Heart left ventricle (tissue), 13 donors: ENCODE results near the gene ZNF185.

ENCODE experiments used
- CTCF ChIP-seq, 12 donors: fragments of 200-600 bp; sonication (generic) in 4 of 12; IDR thresholded peaks; one replicate each; pipeline versions ENCODE4 v1.5.0 to v1.8.0; 2018 to 2022; ENCODE audit warnings: antibody characterized with exemption in 12 of 12, mild to moderate bottlenecking in 5 of 12
- POLR2A ChIP-seq, 2 donors: fragments of 450-650 bp; IDR thresholded peaks; one replicate each; pipeline ENCODE4 v1.6.1; 2017; ENCODE audit warnings: antibody characterized with exemption in 2 of 2, mild to moderate bottlenecking in 2 of 2, moderate library complexity in 2 of 2
- donor health status: ischemic (EF 13 %, LVEDD 7.1; RV severe dilation, severe dysfunction).
- donor health status: DM: no; HTN: yes; CAD: no.
- donor health status: DM: no; HTN: no; CAD: no.
- donor health status: ischemic (EF 25% LVEDD 6.9; RV normal size, moderate dysfunction).
- donor health status: ischemic (EF 25% LVEDD 5.7; RV mildly dilated, moderate dysfunction).
- donor health status: ischemic (EF 35%, LVEDD 5.7; RV mildly dilated, moderate dysfunction).
- donor health status: nonischemic (EF 11% LVEDD 7.7; RV severe dilation, severe dysfunction).
- donor health status: DM: yes; HTN: yes; CAD: no.
- donor health status: PGD.
- donor health status: ischemic (EF 29% LVEDD 5.4; RV normal size, mild dysfunction).
- donor health status: nonischemic (EF 23%, LVEDD 6.1; RV moderate dilation, normal function).

GRCh38 chrX:152936306-152936705 is 38.4 kb downstream of the ZNF185 start:
- no peak for TF ChIP-seq CTCF (IDR thresholded peaks at IDR 0.05)
- TF ChIP-seq POLR2A (IDR thresholded peaks at IDR 0.05), result no peak
